ENCODE measurements around the gene GALK1.
"Not testable (repeated sequence)": the region's sequence is repeated elsewhere in the genome, so short reads cannot be mapped to it uniquely, and the experiment has no call there.

GALK1 gene

GRCh38 chr17:75783803-75784472 lies 18.9 kb upstream of the GALK1 start:
- no peak for DNase-seq

GRCh38 chr17:75783069-75783783 lies 18.2 kb upstream of the GALK1 start:
- no peak for DNase-seq

GRCh38 chr17:75779987-75780889 lies 15.2 kb upstream of the GALK1 start:
- no peak for DNase-seq

- peak; percentile 90 for DNase-seq
Observed at GRCh38 chr17:75779250-75779986, 14.4 kb upstream of the GALK1 start.

GRCh38 chr17:75778861-75779249 lies 13.9 kb upstream of the GALK1 start:
- peak; percentile 66 for DNase-seq

- DNase-seq: not testable (repeated sequence)
Observed at GRCh38 chr17:75778066-75778860, 13.3 kb upstream of the GALK1 start.

GRCh38 chr17:75777296-75777922 lies 12.4 kb upstream of the GALK1 start:
- no peak for DNase-seq

GRCh38 chr17:75776386-75777295 lies 11.6 kb upstream of the GALK1 start:
- DNase-seq: peak; percentile 32

GRCh38 chr17:75774991-75775668 lies 10.1 kb upstream of the GALK1 start:
- no peak for DNase-seq

- no peak for DNase-seq
Observed at GRCh38 chr17:75774471-75774990, 9.5 kb upstream of the GALK1 start.

GRCh38 chr17:75773808-75774470 lies 8.9 kb upstream of the GALK1 start:
- DNase-seq: no peak

- no peak for DNase-seq
Observed at GRCh38 chr17:75773121-75773807, 8.3 kb upstream of the GALK1 start.

GRCh38 chr17:75771334-75772281 lies 6.6 kb upstream of the GALK1 start:
- DNase-seq: no peak

- DNase-seq: no peak
Observed at GRCh38 chr17:75769536-75769935, 4.5 kb upstream of the GALK1 start.

- DNase-seq: no peak
Observed at GRCh38 chr17:75767881-75768280, 2.9 kb upstream of the GALK1 start.

- no peak for DNase-seq
Observed at GRCh38 chr17:75765981-75766380, 989 bp upstream of the GALK1 start.

- DNase-seq: no peak
Observed at GRCh38 chr17:75764417-75764710, 628 bp downstream of the GALK1 start.

Measured in effector CD4-positive, alpha-beta T cell (primary cell).